Left ventricle myocardium inferior (tissue), 1 donor: Measurements from ENCODE around the gene SNX1. TPM values are rescaled to one million over a fixed set of nuclear protein-coding genes. Genes with fewer than 3 reads are reported as not detected.
A peak's percentile ranks its signal among the peaks of the same experiment; 100 is the strongest.

Experiments
- DNase-seq: peaks from one replicate; pipeline ENCODE4 v3.0.0-alpha.2; 2020
- H3K27ac ChIP-seq: fragments of 200-600 bp; replicated peaks from 2 replicates; pipeline ENCODE4 v1.8.0; 2021
- H3K27me3 ChIP-seq: fragments of 200-600 bp; 2 replicates; pipeline ENCODE4 v1.8.0; 2021; ENCODE audit warnings: low read depth
- H3K36me3 ChIP-seq: fragments of 200-600 bp; 2 replicates; pipeline ENCODE4 v1.8.0; 2021
- H3K4me1 ChIP-seq: fragments of 200-600 bp; 2 replicates; pipeline ENCODE4 v1.8.0; 2021
- H3K4me3 ChIP-seq: fragments of 200-600 bp; 2 replicates; pipeline ENCODE4 v1.8.0; 2021; ENCODE audit warnings: mild to moderate bottlenecking, moderate library complexity
- H3K9me3 ChIP-seq: fragments of 200-600 bp; replicated peaks from 2 replicates; pipeline ENCODE4 v1.8.0; 2021
- intact Hi-C: fragments of 100-400 bp; cut with micrococcal nuclease; formaldehyde crosslinking; loops from one replicate; pipeline ENCODE4 v1.11.0; 2022
- total RNA-seq: library from RNA; stranded (reverse); fragmentation: NEBNext Ultra II Directional; extraction: Animal tissue kit (Norgen Biotek cat#: 25700); gene quantifications from one replicate; pipeline ENCODE4 v1.2.1, GENCODE V29; 2021
- TF ChIP-seq, protein P1 (sequence below): fragments of 200-600 bp; IDR thresholded peaks from 2 replicates; pipeline ENCODE4 v1.8.0; 2021; ENCODE audit warnings: antibody characterized with exemption, mild to moderate bottlenecking, borderline replicate concordance
- donor health status: DM: no; HTN: yes; CAD: no; lungs with severe emphysema.

SNX1 gene
- total RNA-seq, 1 donor from 2014 or later, result 72.1 TPM

DNA sequence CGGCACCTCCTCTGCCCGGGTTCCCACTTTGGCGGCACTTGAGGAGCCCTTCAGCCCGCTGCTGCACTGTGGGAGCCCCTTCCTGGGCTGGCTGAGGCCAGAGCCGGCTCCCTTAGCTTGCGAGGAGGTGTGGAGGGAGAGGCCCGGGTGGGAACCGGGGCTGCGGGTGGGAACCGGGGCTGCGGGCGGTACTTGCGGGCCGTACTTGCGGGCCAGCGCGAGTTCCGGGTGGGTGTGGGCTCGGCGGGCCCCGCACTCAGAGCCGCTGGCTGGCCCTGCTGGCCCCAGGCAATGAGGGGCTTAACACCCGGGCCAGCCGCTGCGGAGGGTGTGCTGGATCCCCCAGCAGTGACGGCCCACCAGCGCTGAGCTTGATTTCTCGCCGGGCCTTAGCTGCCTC is 35.1 kb upstream of the SNX1 start:
- H3K9me3 ChIP-seq, result no peaks in the 10 kb centered on the region
- no peak overlapping the region for H3K4me3 ChIP-seq
- H3K27me3 ChIP-seq, result no peaks in the 10 kb centered on the region
- no peak overlapping the region for H3K27ac ChIP-seq
- H3K4me1 ChIP-seq, result no peaks in the 10 kb centered on the region
- DNase-seq, result no peak
- TF ChIP-seq, protein P1, sequence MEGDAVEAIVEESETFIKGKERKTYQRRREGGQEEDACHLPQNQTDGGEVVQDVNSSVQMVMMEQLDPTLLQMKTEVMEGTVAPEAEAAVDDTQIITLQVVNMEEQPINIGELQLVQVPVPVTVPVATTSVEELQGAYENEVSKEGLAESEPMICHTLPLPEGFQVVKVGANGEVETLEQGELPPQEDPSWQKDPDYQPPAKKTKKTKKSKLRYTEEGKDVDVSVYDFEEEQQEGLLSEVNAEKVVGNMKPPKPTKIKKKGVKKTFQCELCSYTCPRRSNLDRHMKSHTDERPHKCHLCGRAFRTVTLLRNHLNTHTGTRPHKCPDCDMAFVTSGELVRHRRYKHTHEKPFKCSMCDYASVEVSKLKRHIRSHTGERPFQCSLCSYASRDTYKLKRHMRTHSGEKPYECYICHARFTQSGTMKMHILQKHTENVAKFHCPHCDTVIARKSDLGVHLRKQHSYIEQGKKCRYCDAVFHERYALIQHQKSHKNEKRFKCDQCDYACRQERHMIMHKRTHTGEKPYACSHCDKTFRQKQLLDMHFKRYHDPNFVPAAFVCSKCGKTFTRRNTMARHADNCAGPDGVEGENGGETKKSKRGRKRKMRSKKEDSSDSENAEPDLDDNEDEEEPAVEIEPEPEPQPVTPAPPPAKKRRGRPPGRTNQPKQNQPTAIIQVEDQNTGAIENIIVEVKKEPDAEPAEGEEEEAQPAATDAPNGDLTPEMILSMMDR, result no peak
- H3K36me3 ChIP-seq, result no peaks in the 10 kb centered on the region
- intact Hi-C loops, result no loop called here

DNA sequence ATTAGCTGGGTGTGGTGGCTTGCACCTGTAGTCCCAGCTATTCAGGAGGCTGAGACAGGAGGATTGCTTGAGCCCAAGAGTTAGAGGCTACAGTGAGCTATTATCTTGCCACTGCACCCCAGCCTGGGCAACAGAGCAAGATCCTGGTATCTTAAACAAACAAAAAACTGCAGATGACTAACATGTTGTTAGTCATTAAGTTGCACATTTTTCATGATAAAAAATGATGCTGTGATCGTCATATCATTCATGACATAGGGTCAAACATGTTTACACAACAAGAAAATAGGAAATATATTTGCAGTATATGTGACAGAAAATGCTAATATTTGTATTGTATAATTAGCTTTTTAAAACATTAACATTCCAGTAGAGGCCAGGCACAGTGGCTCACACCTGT is 29.3 kb upstream of the SNX1 start:
- H3K4me1 ChIP-seq, result peaks cover 26% of the 10 kb centered on the region
- no peak overlapping the region for H3K4me3 ChIP-seq
- H3K36me3 ChIP-seq, result peaks cover 1% of the 10 kb centered on the region
- no peaks in the 10 kb centered on the region for H3K27me3 ChIP-seq
- TF ChIP-seq, protein P1, result no peak
- DNase-seq, result no peak
- no peaks in the 10 kb centered on the region for H3K9me3 ChIP-seq
- intact Hi-C loops, result loop anchor here (5.0 kb wide), 1 partner anchor 314 kb away; no protein-coding TSS in a partner anchor
- H3K27ac ChIP-seq, result no peak overlapping the region

DNA sequence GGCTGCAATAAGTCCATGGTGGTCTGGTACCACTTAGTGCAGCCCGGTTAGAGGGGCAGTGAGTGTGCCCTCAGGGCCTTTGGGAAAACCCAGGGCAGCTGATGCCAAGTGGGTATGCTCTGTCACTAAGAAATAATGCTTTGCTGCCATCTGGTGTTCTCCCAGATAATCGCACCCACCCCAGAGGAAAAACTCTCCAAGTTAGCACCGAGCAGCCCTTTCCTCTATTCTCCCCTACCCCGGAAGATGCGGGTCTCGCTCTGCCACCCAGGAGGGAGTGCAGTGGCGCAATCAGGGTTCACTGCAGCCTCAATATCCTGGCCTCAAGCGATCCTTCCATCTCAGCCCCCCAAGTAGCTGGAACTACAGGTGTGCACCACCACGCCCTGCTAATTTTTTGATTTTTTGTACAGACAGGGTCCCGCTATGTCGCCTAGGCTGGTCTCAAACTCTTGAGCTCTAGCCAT is 28.2 kb upstream of the SNX1 start:
- TF ChIP-seq, protein P1, result peak; percentile 91
- DNase-seq, result peak; percentile 25
- Histone ChIP-seq H3K27me3 (no peaks in the 10 kb centered on the region), H3K4me1 (peaks cover 37% of the 10 kb centered on the region), H3K9me3 (no peaks in the 10 kb centered on the region), H3K4me3 (no peak overlapping the region), H3K27ac (no peak overlapping the region), H3K36me3 (peaks cover 13% of the 10 kb centered on the region)
- intact Hi-C loops, result loop anchor here (5.0 kb wide), 1 partner anchor 315 kb away; no protein-coding TSS in a partner anchor

DNA sequence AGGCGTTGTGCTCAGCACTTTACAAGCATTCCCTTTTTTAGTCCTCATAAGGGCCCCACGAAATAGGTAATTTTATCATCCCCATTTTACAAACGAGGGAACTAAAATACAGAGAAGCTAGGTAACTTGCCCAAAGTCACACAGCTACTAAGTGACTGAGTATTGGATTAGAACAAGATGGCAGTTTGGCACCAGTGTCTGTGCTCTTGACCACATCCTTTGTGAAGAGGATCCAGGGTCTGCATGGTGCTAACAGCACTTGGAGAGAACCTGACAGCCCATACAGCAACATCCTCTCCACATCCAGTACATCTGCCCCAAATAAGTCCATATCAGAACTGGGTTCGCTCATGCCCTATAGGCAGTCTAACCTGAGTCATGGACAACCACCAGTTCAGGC is 27.6 kb upstream of the SNX1 start:
- Histone ChIP-seq H3K4me1 (peaks cover 37% of the 10 kb centered on the region), H3K36me3 (peaks cover 18% of the 10 kb centered on the region), H3K27me3 (no peaks in the 10 kb centered on the region), H3K4me3 (no peak overlapping the region), H3K27ac (no peak overlapping the region), H3K9me3 (no peaks in the 10 kb centered on the region)
- TF ChIP-seq, protein P1, result no peak
- no peak for DNase-seq
- intact Hi-C loops, result loop anchor here (5.0 kb wide), 1 partner anchor 316 kb away; no protein-coding TSS in a partner anchor

DNA sequence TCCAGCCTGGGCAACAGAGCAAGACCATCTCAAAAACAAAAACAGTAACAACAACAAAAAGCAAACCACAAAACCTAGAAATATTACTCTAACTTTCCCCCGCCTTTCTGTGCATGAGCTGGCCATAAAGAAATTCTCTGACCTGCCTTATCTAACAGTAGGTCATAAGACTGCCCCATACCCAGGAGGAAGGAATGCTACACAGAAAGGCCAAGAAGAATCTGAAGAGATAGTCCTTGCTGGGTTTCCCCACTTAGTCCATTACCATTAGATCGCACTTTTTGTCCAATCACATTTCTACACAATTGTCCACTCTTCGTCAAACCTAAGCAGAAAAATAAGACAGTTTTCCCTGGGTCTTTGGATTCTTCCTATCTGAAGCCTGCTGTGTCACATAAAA is 25.7 kb upstream of the SNX1 start:
- Histone ChIP-seq H3K4me1 (peaks cover 37% of the 10 kb centered on the region), H3K36me3 (peaks cover 32% of the 10 kb centered on the region), H3K27me3 (no peaks in the 10 kb centered on the region), H3K27ac (peak overlapping the region; percentile 72), H3K9me3 (no peaks in the 10 kb centered on the region), H3K4me3 (no peak overlapping the region)
- no peak for DNase-seq
- TF ChIP-seq, protein P1, result no peak
- intact Hi-C loops, result no loop called here
